Head of caudate nucleus (tissue), 42 donors: ENCODE data around the gene VCX2.
"Not testable (repeated sequence)": the region's sequence is repeated elsewhere in the genome, so short reads cannot be mapped to it uniquely, and the experiment has no call there.

Experiments used
- DNase-seq, 42 donors: peaks; one replicate each; pipeline versions ENCODE4 v3.0.0 to v3.0.0-alpha.2; 2020 to 2021; ENCODE audit warnings: mixed read lengths in 7 of 42
- intact Hi-C: fragments of 100-400 bp; cut with DNase I; formaldehyde crosslinking; loops from one replicate; pipeline ENCODE4 v1.15.0; 2022

VCX2 gene

GRCh38 chrX:8171169-8171568 is at the start of gene VCX2:
TSS of gene VCX2 (minus strand) at chrX:8171267. CDS start at chrX:8170643, 624 bp downstream.
- DNase-seq, intact Hi-C loops: not testable (repeated sequence)

GRCh38 chrX:8204943-8205342 is 33.9 kb upstream of the VCX2 start:
- intact Hi-C loops, result no loop called here
- DNase-seq, result no peak

GRCh38 chrX:8204169-8204935 is 33.3 kb upstream of the VCX2 start:
- no peak for DNase-seq
- intact Hi-C loops, result no loop called here

GRCh38 chrX:8201896-8202331 is 30.8 kb upstream of the VCX2 start:
- DNase-seq, result peak in 23 of 42 donors; percentile 1 to 66 (median 24)
- intact Hi-C loops, result no loop called here

GRCh38 chrX:8196776-8197175 is 25.7 kb upstream of the VCX2 start:
- intact Hi-C loops, result no loop called here
- DNase-seq, result no peak

GRCh38 chrX:8194216-8194615 is 23.1 kb upstream of the VCX2 start:
- no peak for DNase-seq
- intact Hi-C loops, result no loop called here

- intact Hi-C loops, result no loop called here
- DNase-seq, result no peak
These were observed 21.2 kb upstream of the VCX2 start for GRCh38 chrX:8192276-8192675.

- no peak for DNase-seq
- intact Hi-C loops, result no loop called here
These were observed 20.0 kb upstream of the VCX2 start for GRCh38 chrX:8191022-8191421.

GRCh38 chrX:8190341-8190830 is 19.3 kb upstream of the VCX2 start:
- DNase-seq, result no peak
- intact Hi-C loops, result no loop called here

GRCh38 chrX:8189096-8189830 is 18.2 kb upstream of the VCX2 start:
- DNase-seq, result no peak
- intact Hi-C loops, result loop anchor here (10.0 kb wide), 1 partner anchor 546 kb away; the partner anchor contains the start of gene ANOS1

- intact Hi-C loops, result loop anchor here (10.0 kb wide), 1 partner anchor 551 kb away; the partner anchor contains the start of gene ANOS1
- no peak for DNase-seq
These were observed 12.3 kb upstream of the VCX2 start for GRCh38 chrX:8183346-8183745.

GRCh38 chrX:8179656-8180055 is 8.6 kb upstream of the VCX2 start:
- DNase-seq, result peak in 3 of 42 donors; percentile 6 to 14 (median 8)
- intact Hi-C loops, result loop anchor here (10.0 kb wide), 1 partner anchor 555 kb away; the partner anchor contains the start of gene ANOS1

- DNase-seq, intact Hi-C loops: not testable (repeated sequence)
These were observed 17.1 kb downstream of the VCX2 start for GRCh38 chrX:8154011-8154410.

GRCh38 chrX:8147226-8147625 is 23.8 kb downstream of the VCX2 start:
- no peak for DNase-seq
- intact Hi-C loops, result no loop called here

GRCh38 chrX:8144925-8145324 is 26.1 kb downstream of the VCX2 start:
- intact Hi-C loops, result no loop called here
- no peak for DNase-seq

GRCh38 chrX:8141896-8142295 is 29.2 kb downstream of the VCX2 start:
- intact Hi-C loops, result no loop called here
- no peak for DNase-seq

GRCh38 chrX:8140986-8141744 is 29.9 kb downstream of the VCX2 start:
- intact Hi-C loops, result no loop called here

GRCh38 chrX:8139716-8140115 is 31.4 kb downstream of the VCX2 start:
- intact Hi-C loops, result no loop called here
- peak in 22 of 42 donors; percentile 1 to 65 (median 32) for DNase-seq

More at GRCh38 chrX:8140986-8141744, 29.9 kb downstream of the VCX2 start:
- DNase-seq, result peak in 13 of 42 donors; percentile 0 to 38 (median 9)

- no peak for DNase-seq
- intact Hi-C loops, result no loop called here
These were observed 32.8 kb downstream of the VCX2 start for GRCh38 chrX:8138252-8138651.
